ENCODE data around the gene SPRR4.

SPRR4 gene, protein sequence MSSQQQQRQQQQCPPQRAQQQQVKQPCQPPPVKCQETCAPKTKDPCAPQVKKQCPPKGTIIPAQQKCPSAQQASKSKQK

DNA sequence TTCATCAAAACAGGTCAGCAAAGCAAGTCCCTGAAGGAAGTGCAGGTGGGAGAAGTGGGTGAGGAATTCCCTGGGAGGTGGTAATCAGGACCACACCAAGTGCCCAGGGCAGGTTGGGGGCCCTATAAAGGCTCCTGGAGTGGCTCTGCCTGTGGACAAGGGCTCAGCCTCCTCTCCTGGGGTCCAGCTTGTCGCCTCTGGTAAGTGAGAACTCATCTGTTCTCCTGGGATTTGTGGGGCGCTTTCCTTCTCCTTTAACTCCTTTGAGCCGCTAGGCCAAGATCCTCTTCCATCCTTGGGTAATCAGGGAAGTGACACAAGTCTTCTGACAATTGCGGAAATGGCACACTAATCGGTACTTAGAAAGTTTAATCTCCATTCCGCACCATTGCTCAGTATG lies at the start of gene SPRR4:
Gene SPRR4, plus strand, starts transcription at position 154 of the 400 bp plus-strand sequence. CDS start 1,243 bp downstream, outside the sequence.
- DNase-seq (ENCODE audit: low read depth) = no peak

DNA sequence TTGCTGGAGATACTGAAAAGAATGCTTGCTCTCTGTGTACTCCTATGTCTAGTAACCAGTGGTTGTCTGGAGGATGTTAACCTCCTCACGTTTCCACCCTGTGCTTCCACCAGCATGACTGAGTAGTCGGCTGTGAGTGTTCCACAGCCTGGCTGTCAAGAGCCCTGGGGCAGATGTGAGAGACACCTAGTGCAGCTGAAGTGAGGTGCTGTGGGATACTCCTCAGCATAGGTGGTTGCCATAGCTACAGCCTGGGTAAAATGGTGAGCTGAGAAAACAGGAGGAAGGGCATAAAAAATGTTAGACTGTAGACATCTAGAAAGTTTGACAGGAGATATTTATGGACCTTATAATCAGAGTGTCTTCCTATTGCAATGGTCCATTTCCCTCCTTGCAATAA lies 46.3 kb upstream of the SPRR4 start:
- DNase-seq (ENCODE audit: low read depth) = no peak

DNA sequence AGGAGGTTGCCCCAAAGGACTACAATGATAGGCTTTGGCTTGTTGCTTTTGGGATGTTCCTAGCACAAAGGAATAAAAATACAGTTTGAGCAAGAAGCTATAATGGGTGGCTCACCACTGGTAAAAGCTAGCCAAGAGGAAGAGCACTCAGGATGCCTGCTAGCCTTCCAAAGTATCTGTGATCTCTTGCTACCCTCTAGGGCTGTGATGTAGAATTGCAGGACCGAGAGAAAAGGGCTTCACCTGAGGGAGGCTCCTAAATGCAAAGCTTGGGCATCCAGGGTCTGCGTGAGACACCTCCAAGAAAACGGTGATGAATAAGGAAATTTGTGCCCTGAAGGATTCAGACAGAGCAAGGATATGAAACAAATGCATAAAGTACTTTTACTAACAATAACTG lies 44.4 kb upstream of the SPRR4 start:
- peak; percentile 14 for DNase-seq (ENCODE audit: low read depth)

DNA sequence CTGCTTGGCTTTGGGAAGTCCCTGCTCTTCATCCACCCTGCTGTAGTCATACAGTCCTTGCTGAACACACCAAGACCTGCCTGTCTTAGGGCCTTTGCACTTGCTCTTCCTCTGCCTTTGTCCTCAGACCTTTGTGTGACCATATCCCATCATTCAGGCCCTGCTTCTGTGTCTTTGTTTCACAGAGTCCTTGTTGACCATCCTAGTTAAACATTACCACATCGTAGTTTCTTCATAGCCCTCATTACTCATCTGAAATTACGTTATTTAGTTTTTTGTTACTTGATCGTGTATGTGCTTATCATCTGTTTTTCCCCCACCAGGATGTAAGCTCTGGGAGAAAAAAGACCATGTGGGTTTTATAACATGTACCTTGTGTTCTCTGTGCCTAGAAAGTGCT lies 41.8 kb upstream of the SPRR4 start:
- no peak for DNase-seq (ENCODE audit: low read depth)

DNA sequence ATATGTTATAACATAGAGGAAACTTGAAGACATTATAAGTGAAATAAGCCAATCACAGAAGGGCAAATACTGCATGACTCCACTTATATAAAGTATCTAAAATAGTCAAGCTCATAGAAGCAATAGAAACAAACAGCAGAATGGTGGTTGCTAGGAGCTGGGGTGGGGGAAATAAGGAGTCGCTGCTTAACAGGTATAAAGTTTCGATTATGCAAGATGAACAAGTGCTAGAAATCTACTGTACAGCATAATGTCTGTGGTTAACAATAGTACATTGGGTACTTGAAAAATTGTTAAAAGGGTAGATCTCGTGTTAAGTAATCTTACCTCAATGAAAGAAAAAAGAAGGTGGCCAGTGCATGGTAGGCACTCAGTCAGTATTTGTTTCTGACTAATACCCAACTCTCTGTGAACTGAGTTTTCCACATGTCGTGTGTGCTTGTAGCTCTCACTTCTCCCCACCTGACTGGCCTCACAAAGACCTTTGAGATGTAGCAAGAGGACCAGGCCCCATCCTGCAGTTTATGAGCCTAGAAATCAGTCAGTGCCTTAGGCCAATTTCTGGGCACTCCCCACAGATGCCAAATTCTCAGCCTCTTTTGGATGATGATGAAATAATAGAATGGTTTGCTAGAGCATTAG lies 38.2 kb upstream of the SPRR4 start:
- DNase-seq (ENCODE audit: low read depth) = no peak

DNA sequence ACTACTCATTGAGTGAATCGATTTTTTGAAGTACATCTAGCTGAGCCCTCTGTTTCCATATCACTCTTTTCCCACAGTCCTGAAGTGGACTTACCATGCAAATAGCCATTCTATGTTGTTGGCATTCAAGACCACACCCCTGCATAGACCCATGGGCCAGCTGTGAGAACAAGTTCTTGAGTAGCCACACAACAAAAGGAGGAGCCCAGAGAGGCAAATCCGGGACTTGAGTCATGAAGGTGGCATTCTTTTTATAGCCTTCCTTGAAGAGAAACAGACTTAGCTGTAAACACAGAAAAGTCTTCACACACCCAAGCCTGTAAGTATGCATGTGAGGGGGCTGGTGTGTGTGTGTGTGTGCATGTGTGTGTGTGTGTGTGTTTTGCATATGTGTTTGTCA lies 37.3 kb upstream of the SPRR4 start:
- no peak for DNase-seq (ENCODE audit: low read depth)

DNA sequence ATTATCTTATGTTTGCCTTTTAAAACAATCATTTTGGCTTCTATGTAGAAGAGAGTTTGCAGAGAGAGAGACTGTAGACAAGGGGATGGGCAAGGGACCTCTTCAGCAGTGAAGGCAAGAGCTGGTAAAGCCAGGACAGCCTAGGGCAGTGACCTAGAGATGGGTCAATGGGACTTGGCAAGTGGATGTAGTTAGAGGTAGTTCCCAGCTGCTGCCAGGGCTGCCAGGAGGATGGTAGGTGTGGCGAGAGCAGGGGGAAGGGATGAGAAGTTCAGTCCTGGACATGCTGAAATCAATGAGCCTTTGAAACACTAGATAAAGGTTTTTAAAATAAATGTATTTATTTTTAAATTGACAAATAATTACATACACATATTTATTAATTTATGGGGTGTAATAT lies 29.8 kb upstream of the SPRR4 start:
- DNase-seq (ENCODE audit: low read depth) = no peak

DNA sequence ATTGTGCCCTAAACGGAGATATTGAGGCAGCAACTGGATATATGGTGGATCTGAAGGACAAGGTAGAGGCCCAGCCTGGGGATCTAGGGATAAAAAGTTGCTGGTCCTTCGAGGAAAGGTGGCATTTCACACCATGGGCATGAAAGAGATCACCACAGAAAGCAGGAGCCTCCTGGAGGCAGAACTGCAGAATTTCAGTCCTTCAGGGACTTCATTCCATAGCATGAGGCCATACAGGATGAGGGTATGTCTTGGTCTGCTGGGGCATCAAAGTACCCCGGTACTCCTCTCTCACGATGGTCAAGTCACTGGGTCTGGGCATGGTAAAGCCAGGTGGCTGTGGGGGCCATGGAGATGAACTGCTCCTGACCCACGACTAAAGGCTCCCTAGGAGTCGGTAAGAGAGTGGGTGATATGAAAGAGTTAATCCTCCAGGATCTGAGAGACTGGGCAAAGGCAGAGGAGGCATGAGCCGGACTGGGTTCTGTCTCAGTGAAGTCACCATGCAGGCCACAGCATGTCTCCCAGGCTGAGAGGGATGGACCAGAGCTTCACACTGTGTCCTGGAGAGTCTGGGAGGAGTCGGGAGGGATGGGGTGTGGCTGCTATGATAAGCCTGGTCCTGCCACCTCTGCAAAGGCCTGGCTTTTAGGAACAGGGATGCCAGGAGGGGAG lies 29.3 kb upstream of the SPRR4 start:
- no peak for DNase-seq (ENCODE audit: low read depth)

DNA sequence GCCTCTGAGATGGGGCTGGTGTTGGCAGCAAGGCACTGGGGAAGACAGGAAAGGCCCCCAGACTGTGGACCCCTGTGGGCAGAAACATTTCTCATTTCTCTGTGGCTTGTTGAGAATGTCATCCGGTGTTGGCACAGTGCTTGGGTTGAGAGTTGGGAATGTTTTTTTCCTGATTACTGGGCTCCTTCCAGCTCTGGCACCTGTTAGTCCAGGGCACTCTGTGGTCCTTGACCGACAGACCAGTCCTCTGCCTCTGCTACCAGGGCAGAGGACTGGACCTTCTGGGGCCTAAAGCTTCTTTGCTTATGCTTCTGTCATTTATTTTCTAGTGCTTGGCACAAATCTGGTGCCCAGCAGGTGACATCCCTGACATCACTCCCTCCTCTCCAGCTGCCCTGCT lies 28.3 kb upstream of the SPRR4 start:
- no peak for DNase-seq (ENCODE audit: low read depth)

DNA sequence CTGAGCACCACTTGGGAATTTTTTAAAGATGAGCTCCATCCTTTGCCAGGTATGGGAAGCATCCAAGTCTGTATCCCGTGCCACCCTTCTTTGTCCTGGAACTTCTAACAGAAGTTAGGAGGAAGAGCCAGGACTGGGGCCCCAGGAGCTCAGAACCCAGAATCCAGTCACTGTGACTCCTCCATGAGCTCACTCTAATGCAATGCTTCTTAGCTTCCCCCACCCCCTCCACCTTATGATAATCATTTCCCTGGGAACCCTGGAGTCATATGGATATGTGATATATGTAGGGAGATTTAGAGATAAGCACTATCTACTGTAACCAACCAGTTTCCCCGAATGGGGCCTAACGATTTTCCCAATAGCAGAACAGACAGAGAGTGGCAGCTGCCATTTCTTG lies 24.2 kb upstream of the SPRR4 start:
- DNase-seq (ENCODE audit: low read depth) = no peak

DNA sequence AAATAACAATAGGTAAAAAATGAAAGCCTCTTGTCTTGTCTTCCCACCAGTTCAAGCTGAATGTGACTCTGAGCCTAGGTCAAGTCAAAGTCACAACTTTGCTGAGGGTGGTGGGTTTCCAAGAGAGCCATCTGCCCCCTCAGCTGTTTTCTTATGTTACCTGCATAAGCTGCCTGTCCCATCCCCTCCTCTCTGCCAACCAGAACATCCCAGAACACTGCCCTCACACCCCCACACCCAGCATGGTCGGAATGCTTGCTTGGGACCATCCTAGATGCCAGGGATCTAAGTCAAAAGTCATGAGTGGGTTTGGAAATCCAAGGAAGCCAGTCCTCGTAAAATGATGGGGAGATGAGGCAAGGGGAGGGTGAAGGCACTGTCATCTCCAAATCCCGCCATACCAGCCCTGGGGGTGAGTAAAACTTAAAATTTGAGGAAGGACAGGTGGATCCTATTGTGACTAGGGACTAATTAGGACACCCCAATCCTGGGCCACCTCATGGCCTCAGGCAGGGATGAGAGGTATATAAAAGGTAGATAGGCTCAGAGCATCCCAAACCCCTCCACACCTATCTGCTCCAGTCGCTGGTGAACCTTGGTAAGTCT lies 23.7 kb upstream of the SPRR4 start, which contains the start of gene SPRR5:
Gene SPRR5, plus strand, starts transcription at position 556 of the 606 bp plus-strand sequence. CDS start 1,349 bp downstream, outside the sequence.
- DNase-seq (ENCODE audit: low read depth) = no peak

DNA sequence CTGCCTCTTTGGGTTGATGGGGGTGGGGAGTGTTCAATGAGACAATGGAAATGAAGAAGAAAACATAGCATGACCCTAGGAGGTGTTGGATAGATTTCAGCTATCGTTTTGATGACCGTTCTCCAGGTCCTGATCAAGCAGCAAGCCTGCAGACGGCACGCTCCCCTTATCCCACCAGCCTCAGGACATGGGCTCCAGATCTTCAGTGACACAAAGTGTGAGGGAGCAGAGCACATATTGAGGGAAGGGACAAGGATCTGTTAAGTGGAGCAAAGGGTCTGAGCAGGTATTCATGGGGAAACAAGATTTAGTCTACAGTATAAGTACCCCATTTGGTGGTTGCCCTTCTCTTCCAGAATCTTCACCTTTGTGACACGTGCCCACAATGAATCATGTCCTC lies 18.7 kb upstream of the SPRR4 start:
- DNase-seq (ENCODE audit: low read depth) = no peak

DNA sequence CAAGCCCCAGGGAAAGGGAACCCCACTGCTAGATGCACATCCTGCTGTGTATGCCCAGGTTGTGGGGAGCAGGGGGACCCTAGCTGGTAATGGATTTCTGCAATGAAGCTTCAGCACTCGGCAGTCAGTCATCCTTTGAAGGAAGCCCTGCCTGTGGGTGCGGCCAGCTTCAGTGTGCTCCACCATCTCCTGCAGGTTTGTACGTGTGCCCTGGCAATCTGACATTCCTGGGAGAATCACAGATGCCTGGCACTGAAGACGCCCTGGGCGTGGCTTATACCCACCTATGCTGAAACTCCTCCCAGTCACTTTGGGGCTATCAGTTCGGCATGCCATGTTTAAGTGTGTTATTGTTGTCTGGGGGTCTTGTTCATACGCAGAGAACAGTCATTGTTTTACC lies 16.7 kb upstream of the SPRR4 start:
- DNase-seq (ENCODE audit: low read depth) = no peak

DNA sequence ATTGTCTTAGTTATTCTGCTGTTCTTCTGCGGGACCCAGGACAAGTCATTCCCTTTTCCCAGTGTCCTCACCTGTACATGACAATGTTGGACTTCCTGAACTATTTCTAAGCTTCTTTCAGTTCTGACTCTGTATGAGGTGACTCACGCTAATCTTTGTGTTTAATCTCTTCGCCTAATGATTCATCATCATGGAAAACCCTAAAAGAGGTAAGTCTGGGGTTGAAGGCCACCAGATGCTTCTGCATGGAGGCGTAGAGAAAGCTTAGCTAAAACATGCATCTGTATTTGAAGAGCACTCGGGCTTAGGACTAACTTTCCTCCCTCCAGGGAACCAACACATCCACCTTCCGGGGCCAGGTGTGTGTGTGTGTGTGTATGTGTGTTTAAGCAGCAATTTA lies 16.0 kb upstream of the SPRR4 start:
- no peak for DNase-seq (ENCODE audit: low read depth)

DNA sequence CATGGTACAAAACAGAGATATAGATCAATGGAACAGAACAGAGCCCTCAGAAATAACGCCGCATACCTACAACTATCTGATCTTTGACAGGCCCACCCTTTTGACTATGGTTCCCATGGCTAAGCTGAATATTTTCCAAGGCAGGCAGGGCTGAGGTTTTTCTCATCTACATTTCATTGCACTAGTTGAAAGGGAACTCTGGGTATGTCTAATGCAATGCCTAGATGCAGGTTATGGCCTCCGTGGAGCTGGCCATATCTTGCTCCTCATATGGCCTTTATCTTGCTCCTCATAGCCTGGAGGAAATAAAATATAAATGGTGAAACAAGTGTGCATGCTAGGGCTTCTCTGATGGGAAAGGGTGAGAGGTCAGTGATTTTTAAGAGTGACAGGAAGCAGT lies 12.9 kb upstream of the SPRR4 start:
- no peak for DNase-seq (ENCODE audit: low read depth)

DNA sequence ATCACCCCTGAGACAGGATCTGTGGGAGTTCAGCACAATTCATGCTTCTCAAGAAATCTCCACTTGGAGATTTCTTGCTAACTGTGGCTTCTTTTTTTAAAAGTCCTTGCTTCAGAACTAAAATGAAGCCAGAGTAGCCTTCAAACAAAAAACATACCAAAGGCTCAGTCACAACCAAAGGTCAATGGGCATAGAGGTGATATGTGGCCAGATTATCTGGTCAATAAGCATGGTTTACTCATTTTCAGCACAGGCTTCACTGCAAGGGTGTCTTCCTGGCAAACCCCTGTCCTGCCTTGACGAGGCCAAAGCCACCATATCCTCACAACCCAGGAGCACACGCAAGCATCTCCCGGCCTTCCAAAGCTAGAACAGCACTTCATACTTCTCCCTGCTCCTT lies 11.2 kb upstream of the SPRR4 start:
- no peak for DNase-seq (ENCODE audit: low read depth)

DNA sequence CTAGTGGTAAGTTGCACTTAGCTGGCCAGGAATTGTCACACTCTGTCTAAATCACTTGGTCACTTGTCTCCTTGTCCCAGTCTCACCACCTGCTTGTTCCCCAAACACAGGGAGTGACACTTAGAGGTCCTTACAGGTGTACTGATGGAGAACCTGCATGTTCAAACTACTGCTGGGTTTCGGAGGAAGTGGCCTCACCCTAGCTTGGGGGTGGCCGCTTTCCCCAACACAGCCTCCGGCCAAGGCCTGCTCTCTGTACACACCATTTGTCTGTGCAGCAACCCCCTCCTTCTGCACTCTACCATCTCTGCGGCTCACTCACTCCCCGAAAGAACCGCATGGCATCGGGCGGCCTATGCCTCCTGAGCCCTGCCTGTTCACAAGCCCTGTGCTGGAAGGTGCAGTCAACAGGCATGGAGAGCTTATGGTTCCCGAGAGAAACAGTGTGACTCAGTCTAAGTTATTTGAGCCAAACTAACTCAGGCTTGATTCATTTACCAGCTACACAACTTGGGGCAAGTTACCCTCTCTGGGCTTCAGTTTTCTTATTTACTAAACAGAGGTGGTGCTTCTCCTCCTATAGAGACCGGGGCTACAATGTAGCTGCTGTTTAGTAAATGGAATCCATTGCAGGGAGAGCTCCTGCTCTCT lies 10.5 kb upstream of the SPRR4 start:
- no peak for DNase-seq (ENCODE audit: low read depth)

DNA sequence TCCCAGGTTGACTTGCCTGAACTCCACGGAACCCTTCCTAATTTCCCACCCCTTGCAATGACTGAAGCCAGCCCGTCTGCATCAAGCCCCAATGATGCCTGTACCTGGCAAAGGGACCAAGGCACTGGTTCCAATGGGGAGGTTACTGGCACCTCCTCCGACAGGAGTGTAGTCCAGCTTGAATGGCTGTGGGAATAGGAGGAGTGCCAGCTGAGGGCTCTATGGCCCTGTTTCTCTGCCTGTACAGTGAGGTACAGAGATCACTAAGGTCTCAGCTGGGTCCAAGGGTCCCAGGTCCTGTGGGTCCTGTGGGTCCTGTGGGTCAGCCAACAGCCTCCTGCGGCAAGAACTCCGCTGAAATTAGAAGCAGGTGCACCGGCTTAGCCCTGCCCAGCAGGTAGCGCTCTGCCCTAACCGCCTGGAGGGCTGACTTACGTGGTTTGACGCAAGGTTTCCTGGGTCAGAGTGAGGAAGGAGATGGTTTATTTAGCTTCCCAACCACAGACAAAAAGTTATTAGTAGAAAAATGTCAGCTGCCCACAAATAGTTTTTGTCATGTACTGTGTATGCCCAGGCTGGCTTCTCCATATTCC lies 9.9 kb upstream of the SPRR4 start:
- no peak for DNase-seq (ENCODE audit: low read depth)

DNA sequence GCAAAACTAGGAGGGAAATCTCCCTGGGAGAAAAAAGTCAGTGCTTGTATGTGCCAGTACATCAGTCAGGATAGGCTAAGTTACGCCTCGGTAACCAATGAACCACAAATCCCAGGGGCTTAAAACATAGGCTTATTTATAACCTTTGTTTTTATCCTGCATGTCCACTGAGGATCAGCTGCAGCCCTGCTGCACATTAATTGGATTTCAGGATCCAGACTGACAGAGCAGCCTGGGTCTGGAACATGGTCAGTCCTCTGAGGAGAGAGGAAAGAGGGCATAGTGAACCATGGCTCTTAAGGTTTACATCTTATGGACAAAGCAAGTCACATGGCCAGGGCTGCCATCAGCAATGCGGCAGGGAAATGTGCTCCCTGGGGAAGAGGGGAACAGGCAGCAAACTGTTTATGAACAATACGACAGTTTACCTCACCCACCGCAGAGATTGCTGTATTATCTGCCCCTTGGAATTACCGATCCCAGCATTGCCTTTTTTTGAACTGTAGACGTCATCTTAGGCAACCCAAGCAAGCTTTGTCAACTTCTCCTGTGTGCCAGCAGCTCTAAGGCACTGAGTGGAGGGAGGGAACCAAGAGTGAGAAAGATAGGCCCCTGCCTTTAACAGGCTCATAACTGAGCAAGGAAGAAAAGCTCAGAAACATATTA lies 9.1 kb upstream of the SPRR4 start:
- no peak for DNase-seq (ENCODE audit: low read depth)

DNA sequence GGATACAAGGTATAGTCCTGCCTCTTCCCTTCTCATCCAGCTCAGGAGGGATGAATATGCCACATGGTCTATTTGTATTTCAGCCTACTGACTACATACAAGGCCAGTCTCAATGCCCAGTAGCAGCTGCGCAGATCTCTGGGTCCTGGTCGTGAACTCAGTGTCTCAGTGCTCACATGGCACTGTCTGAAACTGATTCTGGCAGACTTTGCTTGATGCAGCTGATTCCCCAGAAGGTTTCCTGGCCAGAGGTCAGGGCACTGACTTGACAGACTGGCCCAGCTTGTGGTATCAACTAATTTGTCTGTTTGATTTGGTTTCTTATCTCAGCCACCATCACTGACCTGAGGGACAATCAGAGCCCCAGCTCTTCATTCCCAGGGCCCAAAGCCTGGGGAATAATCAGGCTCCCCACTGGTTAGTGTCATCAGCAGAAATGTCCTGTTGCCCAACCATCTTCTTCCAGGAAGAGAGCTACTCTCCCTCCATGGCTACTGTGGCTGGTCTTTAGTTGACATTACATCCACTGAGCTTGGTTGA lies 7.5 kb upstream of the SPRR4 start:
- no peak for DNase-seq (ENCODE audit: low read depth)

DNA sequence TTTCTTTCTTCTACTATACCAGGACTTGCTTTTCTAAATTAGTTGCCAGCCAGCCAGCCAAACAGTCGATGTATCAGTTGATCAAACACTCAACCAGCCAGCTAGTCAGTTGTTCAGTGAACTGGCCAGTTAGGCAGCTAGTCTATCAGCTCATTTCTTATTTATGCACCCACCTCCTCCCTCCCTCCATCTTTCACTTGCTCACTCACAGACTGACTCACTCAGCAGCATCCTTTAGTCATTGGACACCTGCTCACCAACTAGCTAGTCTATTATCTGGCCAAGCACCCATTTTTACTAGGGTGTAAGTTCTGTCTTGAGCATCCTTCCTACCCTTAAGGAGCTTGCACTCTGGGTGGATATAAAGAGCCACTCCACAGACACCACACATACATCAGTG lies 5.9 kb upstream of the SPRR4 start:
- DNase-seq (ENCODE audit: low read depth) = no peak

DNA sequence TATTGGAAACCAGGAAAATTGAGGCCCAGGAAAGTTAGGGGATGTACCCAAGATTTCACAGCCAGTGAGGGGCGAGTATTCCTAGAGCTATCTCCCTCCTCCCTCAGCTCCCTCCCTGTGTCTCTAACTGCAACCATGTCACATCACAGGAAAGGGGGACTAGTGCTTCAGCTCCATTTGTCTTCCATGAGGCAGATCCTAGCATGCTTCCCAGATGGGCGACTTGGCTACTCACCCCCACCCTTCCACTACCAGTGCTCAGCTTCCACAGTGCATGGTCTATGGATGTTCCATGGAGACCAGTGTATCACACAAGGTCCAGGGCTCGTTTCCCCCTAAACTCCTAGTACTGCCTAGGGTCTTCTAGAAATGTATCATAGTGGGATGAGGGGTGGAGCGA lies 4.6 kb upstream of the SPRR4 start:
- DNase-seq (ENCODE audit: low read depth) = no peak

Measured in fibroblast of gingiva (primary cell).